PC-3 (cell line): ENCODE results near the gene TPO. TPM values are rescaled to one million over a fixed set of nuclear protein-coding genes. Genes with fewer than 3 reads are reported as not detected.

Experiments used
- ATAC-seq: fragments of 200-7000 bp; cut with Tn5 transposase; 2 replicates; pipeline ENCODE4 v1.9.1; 2020; ENCODE audit warnings: mild to moderate bottlenecking, moderate library complexity
- BruUV-seq: library from RNA; stranded (reverse); fragments of 400-500 nt; replicated peaks from 2 replicates; lab custom pipeline; 2021; lab: Mats Ljungman, UMichigan
- CTCF ChIA-PET: fragments of 300-600 bp; sonication (Branson Sonifier 250); formaldehyde crosslinking; loops from one replicate; lab custom pipeline; 2022; ENCODE audit warnings: antibody characterized with exemption; lab: Charles Lee
- POLR2A ChIA-PET: fragments of 300-600 bp; sonication (Branson Sonifier 250); formaldehyde crosslinking; loops from one replicate; lab custom pipeline; 2022; ENCODE audit warnings: antibody characterized with exemption; ENCODE audit not compliant: unreplicated experiment; lab: Charles Lee
- DNase-seq: peaks from one replicate; pipeline ENCODE4 v3.0.0-alpha.2; 2015
- H2AFZ ChIP-seq: fragments of 300-600 bp; sonication (generic); 2 replicates; pipeline ENCODE4 v1.6.0; 2016; ENCODE audit warnings: antibody characterized with exemption, low read length
- H3F3A ChIP-seq: fragments of 300-600 bp; sonication (generic); one replicate; pipeline ENCODE4 v1.6.0; 2017; ENCODE audit warnings: antibody characterized with exemption, low read length, control low read depth, mild to moderate bottlenecking; ENCODE audit not compliant: unreplicated experiment
- H3K27ac ChIP-seq: fragments of 300-600 bp; sonication (generic); 2 replicates; pipeline ENCODE4 v1.5.1; 2016; ENCODE audit warnings: mild to moderate bottlenecking, low read length
- H3K27me3 ChIP-seq: fragments of 300-600 bp; sonication (generic); 2 replicates; pipeline ENCODE4 v1.6.1; 2016; ENCODE audit warnings: low read length, mixed read lengths
- H3K36me3 ChIP-seq: fragments of 300-600 bp; sonication (generic); 2 replicates; pipeline ENCODE4 v1.6.1; 2016; ENCODE audit warnings: low read depth, mixed run types, low read length, mixed read lengths
- H3K4me1 ChIP-seq: fragments of 300-600 bp; sonication (generic); 2 replicates; pipeline ENCODE4 v1.5.1; 2016; ENCODE audit warnings: low read length; ENCODE audit not compliant: insufficient read depth
- H3K4me2 ChIP-seq: fragments of 300-600 bp; sonication (generic); 2 replicates; pipeline ENCODE4 v1.6.0; 2016; ENCODE audit warnings: low read length
- H3K4me3 ChIP-seq: fragments of 300-600 bp; sonication (generic); 2 replicates; pipeline ENCODE4 v1.5.1; 2016; ENCODE audit warnings: mild to moderate bottlenecking, low read length, mixed read lengths
- H3K79me2 ChIP-seq: fragments of 300-600 bp; sonication (generic); 2 replicates; pipeline ENCODE4 v1.6.1; 2017; ENCODE audit warnings: low read length, mixed read lengths
- H3K9ac ChIP-seq: fragments of 300-600 bp; sonication (generic); 2 replicates; pipeline ENCODE4 v1.6.0; 2016; ENCODE audit warnings: mild to moderate bottlenecking, low read length
- H3K9me2 ChIP-seq: fragments of 300-600 bp; sonication (generic); replicated peaks from 2 replicates; pipeline ENCODE4 v1.6.1; 2016; ENCODE audit warnings: mixed run types, low read length, mixed read lengths
- H3K9me3 ChIP-seq: fragments of 300-600 bp; sonication (generic); 2 replicates; pipeline ENCODE4 v1.6.1; 2016; ENCODE audit warnings: low read length, mixed read lengths
- H4K20me1 ChIP-seq: fragments of 300-600 bp; sonication (generic); 2 replicates; pipeline ENCODE4 v1.6.1; 2016; ENCODE audit warnings: low read length, mixed read lengths
- CTCF ChIP-seq: fragments of 300-600 bp; sonication (generic); conservative IDR thresholded peaks from 2 replicates; pipeline ENCODE4 v1.5.1; 2017; ENCODE audit warnings: antibody characterized with exemption, low read depth, mild to moderate bottlenecking, low read length
- EZH2 ChIP-seq: fragments of 300-600 bp; sonication (generic); IDR thresholded peaks from one replicate; pipeline ENCODE4 v1.6.1; 2017; ENCODE audit warnings: antibody characterized with exemption, mild to moderate bottlenecking, low read length; ENCODE audit not compliant: unreplicated experiment
- EZH2phosphoT487 ChIP-seq: fragments of 300-600 bp; sonication (generic); IDR thresholded peaks from 2 replicates; pipeline ENCODE4 v1.6.1; 2018; ENCODE audit warnings: mild to moderate bottlenecking, antibody characterized with exemption, low read length, borderline replicate concordance
- intact Hi-C: fragments of 100-400 bp; cut with micrococcal nuclease; formaldehyde crosslinking; loops from 2 replicates; pipeline ENCODE4 v1.9.0; 2023
- total RNA-seq: library from RNA; depleted of rRNA; stranded (reverse); fragments of >200 nt; gene quantifications from 2 replicates; pipeline ENCODE4 v1.2.3, GENCODE V29; 2014

The TPO gene
- total RNA-seq, 1 experiment from 2014 or later: not detected

DNA sequence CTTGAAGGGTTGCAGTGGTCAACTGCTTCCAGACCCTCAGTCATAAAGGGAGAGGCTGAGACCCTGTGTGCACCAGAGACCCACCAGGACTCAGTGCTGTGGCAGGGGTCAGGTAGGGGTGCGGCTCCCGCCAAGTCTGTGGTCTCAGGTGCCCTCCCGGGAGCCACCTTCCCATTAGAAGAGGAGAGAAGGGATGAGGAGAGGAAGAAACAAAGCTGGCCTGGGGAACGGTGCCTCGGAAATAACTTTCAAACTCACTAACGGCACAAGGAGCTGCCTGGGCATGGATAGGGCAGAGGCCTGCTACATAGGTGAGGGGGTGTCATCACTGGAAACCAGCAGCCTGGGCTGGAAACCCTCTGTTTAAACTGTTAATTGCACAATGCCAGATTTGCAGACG, 84.9 kb downstream of the TPO start:
- intact Hi-C loops: no loop called here
- Histone ChIP-seq H3K9me3 (no peaks in the 10 kb centered on the region), H3K27ac (no peak overlapping the region), H3K36me3 (no peaks in the 10 kb centered on the region), H3K4me1 (no peaks in the 10 kb centered on the region), H3K4me2 (no peak overlapping the region), H3K79me2 (no peaks in the 10 kb centered on the region), H2AFZ (no peak overlapping the region), H3K27me3 (peaks cover 94% of the 10 kb centered on the region), H3K4me3 (no peak overlapping the region), H3K9me2 (no peaks in the 10 kb centered on the region), H3K9ac (no peak overlapping the region), H3F3A (no peaks in the 10 kb centered on the region), H4K20me1 (no peaks in the 10 kb centered on the region)
- BruUV-seq: no TSS peak
- TF ChIP-seq EZH2phosphoT487: no peak
- TF ChIP-seq EZH2: no peak
- TF ChIP-seq CTCF: no peak
- DNase-seq: no peak
- ATAC-seq: no peak
- POLR2A ChIA-PET: no interaction called here
- CTCF ChIA-PET: no interaction called here

DNA sequence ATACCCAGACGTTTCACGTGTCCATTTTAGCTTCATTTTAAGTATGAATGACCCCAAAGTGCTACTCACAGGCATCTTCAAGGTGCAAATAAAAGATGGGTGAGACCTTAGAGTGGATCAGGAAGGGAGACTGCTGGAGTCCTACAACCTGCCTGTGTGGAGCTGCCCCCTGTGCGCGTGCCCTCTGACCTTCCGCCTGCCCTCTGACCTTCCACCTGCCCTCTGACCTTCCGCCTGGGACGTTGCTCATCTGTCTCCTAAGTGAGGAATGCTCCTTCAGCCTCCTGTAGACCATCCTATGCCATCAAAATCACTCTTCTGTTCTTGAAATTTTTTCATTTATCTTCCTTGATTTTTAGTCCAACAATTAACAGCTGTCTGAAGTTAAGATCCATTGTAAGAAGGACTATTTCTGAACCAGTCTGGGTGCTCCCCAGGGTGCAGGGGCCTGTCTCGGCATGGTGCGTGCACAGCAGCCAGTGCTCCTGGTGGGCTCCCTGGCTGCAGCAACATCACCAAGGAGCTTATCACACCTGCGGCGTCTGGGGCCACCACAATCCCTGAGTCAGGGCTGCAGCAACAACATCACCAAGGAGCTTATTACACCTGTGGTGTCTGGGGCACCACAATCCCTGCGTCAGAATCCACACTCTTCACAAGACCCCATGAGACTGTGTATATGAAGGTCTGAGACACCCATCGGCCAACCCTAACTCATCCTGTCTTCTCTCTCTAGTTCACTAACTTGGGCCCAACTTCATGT, 86.0 kb downstream of the TPO start:
- BruUV-seq: no TSS peak
- no peak for TF ChIP-seq EZH2phosphoT487
- TF ChIP-seq CTCF: no peak
- no peak for TF ChIP-seq EZH2
- no peak for ATAC-seq
- ChIA-PET POLR2A (no interaction called here), CTCF (interaction anchor here (0.6 kb wide), 1 partner anchor 52 kb away, joined by 3 read pairs; no protein-coding TSS in a partner anchor)
- intact Hi-C loops: no loop called here
- H3K9ac ChIP-seq: no peak overlapping the region
- no peaks in the 10 kb centered on the region for H3K79me2 ChIP-seq
- H3K36me3 ChIP-seq: no peaks in the 10 kb centered on the region
- no peak for DNase-seq
- H3K27ac ChIP-seq: no peak overlapping the region
- H3K9me3 ChIP-seq: no peaks in the 10 kb centered on the region
- H4K20me1 ChIP-seq: no peaks in the 10 kb centered on the region
- H2AFZ ChIP-seq: no peak overlapping the region
- H3K4me1 ChIP-seq: no peaks in the 10 kb centered on the region
- no peak overlapping the region for H3K4me3 ChIP-seq
- H3K27me3 ChIP-seq: peaks cover 96% of the 10 kb centered on the region
- H3K4me2 ChIP-seq: no peak overlapping the region
- no peaks in the 10 kb centered on the region for H3F3A ChIP-seq
- no peaks in the 10 kb centered on the region for H3K9me2 ChIP-seq
